ENCODE results near the gene HMGN4. TPM values are rescaled to one million over a fixed set of nuclear protein-coding genes. Genes with fewer than 3 reads are reported as not detected.

The HMGN4 gene
- total RNA-seq, 2 donors from 2014 or later: 48.8 to 79.8 TPM

GRCh38 chr6:26533532-26533931, 4.6 kb upstream of the HMGN4 start:
- no peaks in the 10 kb centered on the region for H3K27me3 ChIP-seq (ENCODE audit: control insufficient read depth, insufficient read depth, low read length, poor library complexity, severe bottlenecking)
- H3K4me3 Mint-ChIP-seq: peak overlapping the region; percentile 83
- peaks cover 20% of the 10 kb centered on the region for H3K4me1 Mint-ChIP-seq
- peak overlapping the region; percentile 71 for H3K27ac ChIP-seq (ENCODE audit: low read depth, low read length)
- H3K9me3 Mint-ChIP-seq: no peaks in the 10 kb centered on the region
- H3K9ac ChIP-seq (ENCODE audit: extremely low read depth, low read length, poor library complexity, severe bottlenecking): peak overlapping the region; percentile 82
- DNase-seq: no peak
- H3K27me3 Mint-ChIP-seq (ENCODE audit: insufficient read depth): no peaks in the 10 kb centered on the region
- H3K4me3 ChIP-seq (ENCODE audit: low read length): peak overlapping the region; percentile 98
- peak overlapping the region; percentile 94 for H3K27ac Mint-ChIP-seq
- no peaks in the 10 kb centered on the region for H3K9me3 ChIP-seq (ENCODE audit: control insufficient read depth, low read length)
- TF ChIP-seq, protein P1, sequence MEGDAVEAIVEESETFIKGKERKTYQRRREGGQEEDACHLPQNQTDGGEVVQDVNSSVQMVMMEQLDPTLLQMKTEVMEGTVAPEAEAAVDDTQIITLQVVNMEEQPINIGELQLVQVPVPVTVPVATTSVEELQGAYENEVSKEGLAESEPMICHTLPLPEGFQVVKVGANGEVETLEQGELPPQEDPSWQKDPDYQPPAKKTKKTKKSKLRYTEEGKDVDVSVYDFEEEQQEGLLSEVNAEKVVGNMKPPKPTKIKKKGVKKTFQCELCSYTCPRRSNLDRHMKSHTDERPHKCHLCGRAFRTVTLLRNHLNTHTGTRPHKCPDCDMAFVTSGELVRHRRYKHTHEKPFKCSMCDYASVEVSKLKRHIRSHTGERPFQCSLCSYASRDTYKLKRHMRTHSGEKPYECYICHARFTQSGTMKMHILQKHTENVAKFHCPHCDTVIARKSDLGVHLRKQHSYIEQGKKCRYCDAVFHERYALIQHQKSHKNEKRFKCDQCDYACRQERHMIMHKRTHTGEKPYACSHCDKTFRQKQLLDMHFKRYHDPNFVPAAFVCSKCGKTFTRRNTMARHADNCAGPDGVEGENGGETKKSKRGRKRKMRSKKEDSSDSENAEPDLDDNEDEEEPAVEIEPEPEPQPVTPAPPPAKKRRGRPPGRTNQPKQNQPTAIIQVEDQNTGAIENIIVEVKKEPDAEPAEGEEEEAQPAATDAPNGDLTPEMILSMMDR (conservative IDR thresholded peaks at IDR 0.05): no peak
- H3K36me3 ChIP-seq (ENCODE audit: control insufficient read depth, insufficient read depth, low read length): no peaks in the 10 kb centered on the region
- H3K4me1 ChIP-seq (ENCODE audit: control insufficient read depth, insufficient read depth, low read length): peaks cover 5% of the 10 kb centered on the region
- H3K36me3 Mint-ChIP-seq (ENCODE audit: low read depth): no peaks in the 10 kb centered on the region
- 25% methylated on average over 1 of the region's 1 CpG; no CpG with 5 or more reads in 1 of the 2 experiments for WGBS, 2 experiments (ENCODE audit: insufficient coverage in 1 of 2, insufficient read length in 1 of 2)

DNA sequence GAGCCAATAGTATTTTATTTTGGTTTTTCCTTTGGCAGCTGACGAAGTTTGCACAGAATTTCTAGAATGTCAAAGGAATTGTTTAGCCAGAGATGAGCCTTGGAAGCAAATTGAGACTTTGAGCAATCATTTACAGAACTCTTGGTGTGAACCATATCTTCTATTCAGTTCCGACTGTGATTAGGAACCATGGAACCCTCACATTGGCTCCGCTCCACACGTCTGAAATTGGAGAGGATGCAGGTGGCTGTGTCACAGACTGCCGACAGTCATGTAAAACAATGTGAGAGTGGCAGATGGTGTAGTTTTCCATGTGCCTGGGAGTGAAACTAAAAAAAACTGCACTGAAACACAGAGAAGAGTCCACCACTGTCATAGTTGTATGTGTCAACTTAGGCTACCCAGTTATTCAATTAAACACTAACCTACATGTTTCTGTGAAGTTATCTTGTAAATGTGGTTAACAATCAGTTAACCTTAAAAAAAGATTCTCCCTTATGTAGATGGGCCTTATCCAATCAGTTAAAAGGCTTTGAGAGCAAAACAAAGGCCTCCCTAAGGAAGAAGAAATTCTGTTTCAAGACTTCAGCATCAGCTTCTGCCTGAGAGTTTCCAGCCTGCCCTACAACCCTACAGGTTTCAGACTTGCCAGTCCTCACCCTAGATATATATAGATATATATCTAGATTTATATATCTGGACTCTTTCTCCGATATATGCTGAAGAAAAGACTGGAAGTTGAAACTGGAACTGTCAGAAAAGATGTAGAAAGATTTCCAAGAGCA, 3.3 kb upstream of the HMGN4 start:
- Histone ChIP-seq H3K27ac (ENCODE audit: low read depth, low read length) (no peak overlapping the region), H3K4me3 (ENCODE audit: low read length) (no peak overlapping the region), H3K4me1 (ENCODE audit: control insufficient read depth, insufficient read depth, low read length) (peaks cover 2% of the 10 kb centered on the region), H3K9me3 (ENCODE audit: control insufficient read depth, low read length) (no peaks in the 10 kb centered on the region), H3K36me3 (ENCODE audit: control insufficient read depth, insufficient read depth, low read length) (no peaks in the 10 kb centered on the region), H3K27me3 (ENCODE audit: control insufficient read depth, insufficient read depth, low read length, poor library complexity, severe bottlenecking) (no peaks in the 10 kb centered on the region), H3K9ac (ENCODE audit: extremely low read depth, low read length, poor library complexity, severe bottlenecking) (no peak overlapping the region)
- Mint-ChIP-seq H3K4me1 (peaks cover 26% of the 10 kb centered on the region), H3K27me3 (ENCODE audit: insufficient read depth) (no peaks in the 10 kb centered on the region), H3K27ac (no peak overlapping the region), H3K4me3 (no peak overlapping the region), H3K36me3 (ENCODE audit: low read depth) (peaks cover under 1% of the 10 kb centered on the region), H3K9me3 (no peaks in the 10 kb centered on the region)
- DNase-seq: no peak
- WGBS, 2 experiments (ENCODE audit: insufficient coverage in 1 of 2, insufficient read length in 1 of 2): 78 to 89% methylated on average over 4 to 5 of the region's 6 CpGs
- TF ChIP-seq, protein P1 (conservative IDR thresholded peaks at IDR 0.05): no peak

DNA sequence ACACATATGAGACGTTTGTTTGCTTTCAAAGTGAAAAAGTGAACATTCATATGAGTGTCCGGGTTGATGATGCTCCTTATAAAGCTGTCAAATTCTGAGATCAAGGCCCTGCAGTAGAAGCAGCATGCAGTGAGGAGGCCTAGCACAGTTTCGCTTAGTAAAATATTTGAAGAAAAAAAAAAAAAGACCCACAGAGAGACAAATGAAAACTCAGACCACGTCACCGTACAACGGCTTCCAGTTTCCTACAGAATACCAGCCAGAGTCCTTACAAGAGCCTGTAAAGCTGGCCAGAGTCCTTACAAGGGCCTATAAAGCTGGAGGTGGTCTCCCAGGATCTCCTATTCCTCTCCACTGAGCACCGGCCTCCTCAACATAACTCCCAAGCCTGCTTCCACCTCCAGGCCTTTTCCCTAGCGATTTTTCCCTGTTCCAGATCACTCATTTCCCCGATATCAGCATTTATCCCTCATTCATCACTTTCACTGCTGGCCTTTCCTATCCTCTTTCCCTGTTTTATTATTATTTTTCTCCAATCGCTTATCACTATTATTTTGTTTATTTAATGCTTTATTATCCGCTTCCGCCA, 1.5 kb upstream of the HMGN4 start:
- Histone ChIP-seq H3K4me1 (ENCODE audit: control insufficient read depth, insufficient read depth, low read length) (peaks cover 2% of the 10 kb centered on the region), H3K4me3 (ENCODE audit: low read length) (peak overlapping the region; percentile 88), H3K27ac (ENCODE audit: low read depth, low read length) (peak overlapping the region; percentile 81), H3K27me3 (ENCODE audit: control insufficient read depth, insufficient read depth, low read length, poor library complexity, severe bottlenecking) (no peaks in the 10 kb centered on the region), H3K36me3 (ENCODE audit: control insufficient read depth, insufficient read depth, low read length) (peaks cover 8% of the 10 kb centered on the region), H3K9me3 (ENCODE audit: control insufficient read depth, low read length) (no peaks in the 10 kb centered on the region), H3K9ac (ENCODE audit: extremely low read depth, low read length, poor library complexity, severe bottlenecking) (peak overlapping the region; percentile 82)
- Mint-ChIP-seq H3K27ac (peak overlapping the region; percentile 98), H3K9me3 (no peaks in the 10 kb centered on the region), H3K4me1 (peaks cover 28% of the 10 kb centered on the region), H3K4me3 (peak overlapping the region; percentile 89), H3K27me3 (ENCODE audit: insufficient read depth) (no peaks in the 10 kb centered on the region), H3K36me3 (ENCODE audit: low read depth) (peaks cover 8% of the 10 kb centered on the region)
- DNase-seq: peak; percentile 69
- TF ChIP-seq, protein P1 (conservative IDR thresholded peaks at IDR 0.05): no peak
- WGBS, 2 experiments (ENCODE audit: insufficient coverage in 1 of 2, insufficient read length in 1 of 2): 29 to 30% methylated on average over 4 to 12 of the region's 12 CpGs
